GM21423 (cell line): ENCODE results near the gene SYNDIG1L.
"Not testable (repeated sequence)": the region's sequence is repeated elsewhere in the genome, so short reads cannot be mapped to it uniquely, and the experiment has no call there.

Experiments
- ATAC-seq: cut with Tn5 transposase; IDR thresholded peaks from one replicate; pipeline ENCODE4 v1.9.1; 2021; ENCODE audit warnings: mild to moderate bottlenecking, moderate library complexity; ENCODE audit not compliant: unreplicated experiment

SYNDIG1L gene

DNA sequence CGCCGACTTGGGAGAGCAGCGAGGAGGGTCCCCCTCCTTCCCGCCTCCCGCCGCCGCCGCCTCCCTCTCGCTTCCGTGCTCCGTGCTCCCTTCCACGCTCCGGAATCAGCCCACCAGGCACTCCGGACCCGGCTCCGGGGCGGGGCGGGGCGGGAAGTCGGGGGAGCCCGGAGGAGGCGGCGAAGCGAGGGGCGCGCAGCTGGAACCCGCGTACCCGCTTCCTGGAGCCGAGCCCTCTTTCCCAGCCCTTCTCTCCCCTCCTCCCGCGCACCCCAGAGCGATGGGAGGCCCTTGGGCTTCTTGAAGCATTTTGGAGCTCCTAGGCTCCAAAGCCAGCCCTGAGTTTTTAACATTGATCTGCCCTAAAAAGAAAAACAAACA is at the start of gene SYNDIG1L:
SYNDIG1L (minus strand) TSS at position 9 of the 381 bp plus-strand sequence. CDS start 16,466 bp downstream, outside the sequence.
- ATAC-seq: no peak

DNA sequence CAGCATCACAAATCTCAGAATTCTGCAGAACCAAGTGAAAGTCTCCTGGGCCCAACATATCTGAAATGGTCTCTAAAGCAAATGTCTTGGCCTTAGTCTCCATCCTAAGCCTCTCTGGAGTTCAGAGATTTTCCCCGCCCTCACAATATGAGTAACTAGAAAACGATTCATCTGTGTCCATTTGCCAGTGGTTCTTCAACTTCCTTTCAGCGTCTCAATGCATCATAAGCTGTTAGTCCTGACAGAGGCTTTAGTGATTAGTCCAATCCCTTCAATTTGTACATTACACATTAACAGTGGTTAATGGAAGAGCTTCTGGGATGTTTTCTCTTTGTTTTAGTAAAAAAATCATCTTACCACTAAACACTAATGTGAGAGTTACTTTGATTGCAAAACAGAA is 49.7 kb upstream of the SYNDIG1L start:
- ATAC-seq: no peak

DNA sequence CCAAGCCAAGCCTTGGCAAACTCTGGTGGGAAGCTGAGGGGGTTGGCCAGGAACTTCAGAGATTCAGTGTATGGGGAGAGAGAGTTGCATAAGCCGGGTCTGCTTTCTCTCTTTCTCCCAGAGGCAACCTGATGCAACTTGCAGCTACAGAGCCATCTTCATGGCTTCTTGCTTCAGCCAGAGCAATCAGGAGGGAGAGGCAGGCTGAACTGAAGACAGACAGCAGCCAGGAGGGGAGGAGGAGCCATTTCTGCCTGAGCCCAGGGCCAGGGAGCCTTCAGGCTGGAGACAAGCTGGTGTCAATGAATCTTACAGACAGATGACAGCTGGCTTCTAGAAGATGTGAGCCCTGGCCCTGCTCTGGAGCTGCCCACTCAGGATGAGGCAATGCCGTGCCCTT is 48.4 kb upstream of the SYNDIG1L start:
- ATAC-seq: no peak

- ATAC-seq: no peak
Measured at GRCh38 chr14:74472601-74473000, 46.6 kb upstream of the SYNDIG1L start.

DNA sequence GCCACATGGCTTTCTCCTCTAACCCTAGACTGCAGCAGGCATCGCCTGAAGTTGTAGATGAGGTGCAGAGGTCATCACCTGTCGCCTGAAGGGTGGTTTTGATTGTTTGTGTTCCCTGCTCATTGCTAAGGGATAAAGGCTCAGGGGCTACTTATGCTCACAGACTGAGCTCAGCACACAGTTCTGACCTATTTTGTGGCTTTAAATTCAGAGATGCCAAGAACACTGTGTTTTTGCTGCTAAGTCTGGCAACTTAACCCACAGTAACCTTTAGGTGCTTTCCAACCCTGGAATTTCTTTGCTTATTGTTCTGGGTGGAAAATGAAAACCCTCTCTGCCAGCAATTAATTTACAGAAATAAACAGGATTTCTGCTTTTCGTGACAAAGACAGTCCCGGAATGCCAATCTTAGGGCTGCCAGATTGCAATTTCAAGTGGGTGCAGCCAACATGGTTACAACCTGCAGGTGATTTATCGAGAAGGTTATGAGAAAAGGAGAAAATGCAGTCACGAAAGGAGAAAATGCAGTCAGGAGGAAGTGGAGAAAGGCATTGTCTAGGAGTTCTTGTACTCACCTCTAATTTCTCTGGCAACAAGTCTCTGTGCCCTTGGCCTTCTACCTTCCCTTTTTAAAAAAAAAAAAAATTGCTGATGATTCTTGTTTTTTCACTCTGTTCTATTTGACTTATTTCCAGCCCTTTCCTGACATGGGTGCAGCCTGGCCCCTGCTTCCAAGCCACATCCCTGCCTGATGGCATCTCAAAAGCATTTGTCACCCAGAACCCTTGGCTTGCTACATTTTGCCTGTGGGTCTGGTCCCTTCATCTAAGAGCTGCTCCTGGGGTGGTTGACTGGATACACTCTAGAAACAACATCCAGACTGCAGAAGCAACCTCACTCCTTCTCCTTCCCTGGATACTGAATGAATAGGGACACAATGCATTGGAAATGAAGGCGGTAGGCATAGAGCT is 43.8 kb upstream of the SYNDIG1L start:
- no peak for ATAC-seq

DNA sequence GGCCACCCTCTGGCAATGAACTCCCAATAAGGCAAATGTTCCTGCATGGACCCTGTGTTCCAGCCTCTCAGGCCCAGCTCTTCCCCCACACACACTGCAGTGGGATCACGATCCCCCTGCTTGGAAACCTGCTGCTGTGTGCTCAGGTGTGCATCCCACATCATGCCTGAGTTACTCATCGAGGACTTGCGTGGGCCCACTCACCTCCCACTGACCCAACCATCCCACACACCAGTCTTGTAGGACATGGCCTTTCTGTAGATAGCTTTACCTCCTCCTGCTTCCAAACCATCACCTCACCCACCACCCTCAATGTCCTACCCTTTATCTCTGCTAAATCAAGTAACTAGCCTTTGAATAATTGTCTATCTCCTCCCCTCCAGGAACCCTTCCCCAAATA is 42.5 kb upstream of the SYNDIG1L start:
- no peak for ATAC-seq

DNA sequence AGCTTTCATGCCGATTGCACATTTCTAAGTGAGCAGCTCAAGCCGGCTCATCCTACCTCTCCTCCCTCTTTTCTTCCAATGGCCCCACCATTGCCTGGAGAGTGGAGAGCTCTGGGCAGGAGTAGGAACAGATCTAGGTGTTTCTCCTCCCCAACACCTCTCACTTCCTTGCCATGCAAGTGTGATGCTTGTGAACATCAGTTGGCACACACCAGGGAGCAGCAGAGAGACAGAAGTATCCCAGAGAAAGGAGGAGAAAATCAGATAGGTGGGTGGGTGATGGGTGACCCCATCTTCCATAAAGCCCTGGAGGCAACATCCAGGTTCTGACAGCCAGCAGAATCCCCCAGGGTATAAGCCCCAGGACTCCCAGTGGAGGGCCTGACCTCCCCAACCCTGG is 39.3 kb upstream of the SYNDIG1L start:
- ATAC-seq: no peak

DNA sequence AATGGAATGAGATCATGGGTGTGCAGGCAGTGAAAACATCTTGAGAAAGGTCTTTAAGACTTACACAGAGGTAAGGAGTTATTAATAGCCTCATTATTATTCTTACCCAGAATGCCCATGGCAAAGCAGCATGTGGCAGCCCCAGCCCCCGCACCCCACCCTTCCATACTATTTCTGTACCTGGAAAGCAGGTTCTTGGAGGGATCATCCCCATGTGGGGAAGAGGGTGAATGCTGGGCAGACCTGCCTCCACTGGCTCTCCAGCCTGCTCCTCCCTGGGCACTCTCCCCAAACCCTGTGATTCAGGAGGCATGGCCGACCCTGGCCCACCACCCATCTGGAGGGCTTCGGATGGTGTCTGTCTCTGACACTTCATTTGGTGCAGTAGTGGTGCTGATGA is 38.8 kb upstream of the SYNDIG1L start:
- no peak for ATAC-seq

GRCh38 chr14:74463697-74464096 is 37.7 kb upstream of the SYNDIG1L start:
- ATAC-seq: no peak

DNA sequence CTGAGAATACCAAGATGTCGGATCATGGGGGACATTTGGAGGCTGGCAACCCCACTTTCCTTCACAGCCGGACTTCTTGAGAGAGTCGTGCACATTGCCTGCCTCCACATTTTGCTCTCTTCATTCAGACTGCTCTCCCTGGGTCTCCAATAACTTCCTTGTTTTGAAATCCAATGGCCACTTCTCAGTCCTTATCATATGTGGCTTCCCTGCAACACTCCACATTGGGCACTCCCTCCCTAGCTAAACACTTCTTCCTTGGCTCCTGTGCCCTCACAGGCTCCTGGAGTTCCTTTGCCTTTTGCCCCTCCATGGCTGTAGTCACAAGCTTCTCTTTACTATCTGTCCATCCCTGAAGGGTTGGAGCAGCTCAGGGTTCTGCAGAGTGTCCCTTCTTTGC is 37.0 kb upstream of the SYNDIG1L start:
- no peak for ATAC-seq

DNA sequence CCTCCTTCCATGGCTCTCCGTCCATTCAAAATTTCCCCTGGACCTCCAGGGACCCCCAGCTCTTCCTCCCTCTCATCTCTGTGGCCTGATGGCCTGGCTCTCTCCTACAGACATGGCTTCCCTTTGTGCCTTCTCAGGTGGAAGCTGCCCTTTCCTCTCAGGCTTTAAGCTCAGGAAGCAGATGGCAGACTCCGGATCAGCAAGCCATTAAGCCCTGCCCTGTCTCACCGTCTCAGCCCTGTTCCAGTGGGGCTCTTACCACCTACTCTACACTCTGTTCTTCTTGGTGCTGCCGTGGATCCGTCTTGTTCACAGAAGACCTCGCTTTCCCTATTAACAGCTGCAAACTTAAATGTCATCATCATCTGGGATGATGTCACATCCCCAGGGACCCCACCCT is 34.0 kb upstream of the SYNDIG1L start:
- no peak for ATAC-seq

- no peak for ATAC-seq
Measured at GRCh38 chr14:74459289-74459946, 33.4 kb upstream of the SYNDIG1L start.

DNA sequence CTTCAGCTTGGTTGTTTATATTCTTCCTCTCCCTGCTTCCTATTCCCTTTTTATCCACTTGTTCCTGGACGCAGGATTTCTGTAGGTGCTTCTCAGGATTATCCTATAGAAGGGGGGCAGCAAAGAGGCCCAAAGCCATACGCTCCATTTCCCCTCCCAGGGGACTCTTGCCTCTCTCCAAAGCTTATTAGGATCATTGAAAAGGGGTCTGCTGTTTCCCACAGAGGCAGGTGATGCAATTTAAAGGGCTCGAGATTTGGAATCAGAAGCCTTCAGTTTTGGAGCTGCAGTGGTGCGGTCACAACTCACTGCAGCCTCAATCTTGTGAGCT is 31.5 kb upstream of the SYNDIG1L start:
- ATAC-seq: no peak

GRCh38 chr14:74456684-74457564 is 30.9 kb upstream of the SYNDIG1L start:
- ATAC-seq: no peak

GRCh38 chr14:74454397-74454796 is 28.4 kb upstream of the SYNDIG1L start:
- not testable (repeated sequence) for ATAC-seq

DNA sequence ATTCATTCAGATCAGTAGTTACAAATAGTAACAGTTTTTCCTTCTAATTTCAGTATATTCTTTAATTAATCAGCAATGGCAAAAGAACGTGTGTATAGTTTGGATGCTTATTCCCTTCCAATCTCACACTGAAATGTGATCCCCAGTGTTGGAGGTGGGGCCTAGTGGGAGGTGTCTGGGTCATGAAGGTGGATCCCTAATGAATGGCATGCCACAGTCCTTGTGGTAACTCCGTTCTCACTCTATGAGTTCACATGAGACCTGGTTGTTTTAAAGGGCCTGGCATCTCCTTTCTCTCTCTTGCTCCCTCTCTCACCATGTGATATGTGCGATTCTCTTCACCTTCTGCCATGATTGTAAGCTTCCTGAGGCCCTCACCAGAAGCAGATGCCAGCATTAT is 18.9 kb upstream of the SYNDIG1L start:
- no peak for ATAC-seq

DNA sequence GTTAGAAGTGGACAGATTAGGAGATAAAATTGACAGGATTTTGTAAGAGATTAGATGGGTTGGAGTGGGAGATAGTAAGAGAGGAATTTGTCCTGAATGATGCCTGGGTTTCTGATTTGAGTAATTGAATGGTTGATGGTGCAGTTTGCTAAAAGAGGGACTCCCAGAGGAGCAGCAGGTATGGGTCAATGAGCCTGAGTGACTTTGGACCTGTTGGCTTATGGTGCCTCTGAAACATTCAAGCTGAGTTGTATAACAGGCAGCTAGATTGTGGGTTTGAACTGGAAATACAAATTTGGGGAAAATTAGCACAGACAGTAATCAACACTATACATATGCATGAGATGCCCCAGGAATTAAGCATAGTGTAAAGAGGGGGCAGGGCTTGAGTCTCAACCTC is 16.7 kb upstream of the SYNDIG1L start:
- ATAC-seq: no peak

DNA sequence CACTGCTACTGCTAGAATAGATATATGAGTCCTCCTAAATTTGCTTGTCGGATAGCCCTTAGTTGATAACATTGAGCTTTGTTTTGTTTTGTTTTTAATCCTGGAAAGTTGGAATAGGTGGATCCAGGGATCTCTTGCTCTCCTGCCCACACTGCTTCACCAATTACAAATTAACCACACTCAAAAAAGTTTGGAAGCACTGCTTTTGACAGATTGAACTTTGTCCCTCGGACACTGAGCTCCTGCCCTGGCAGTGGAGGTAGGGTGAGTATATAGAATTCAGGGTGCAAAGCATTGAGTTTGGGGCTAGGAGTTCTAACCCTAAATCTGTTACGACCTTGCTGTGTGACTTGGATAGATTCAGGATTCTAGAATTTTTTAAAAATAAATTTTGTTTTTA is 15.1 kb upstream of the SYNDIG1L start:
- ATAC-seq: no peak

- ATAC-seq: no peak
Measured at GRCh38 chr14:74438351-74438915, 12.4 kb upstream of the SYNDIG1L start.

- no peak for ATAC-seq
Measured at GRCh38 chr14:74437496-74438053, 11.6 kb upstream of the SYNDIG1L start.

DNA sequence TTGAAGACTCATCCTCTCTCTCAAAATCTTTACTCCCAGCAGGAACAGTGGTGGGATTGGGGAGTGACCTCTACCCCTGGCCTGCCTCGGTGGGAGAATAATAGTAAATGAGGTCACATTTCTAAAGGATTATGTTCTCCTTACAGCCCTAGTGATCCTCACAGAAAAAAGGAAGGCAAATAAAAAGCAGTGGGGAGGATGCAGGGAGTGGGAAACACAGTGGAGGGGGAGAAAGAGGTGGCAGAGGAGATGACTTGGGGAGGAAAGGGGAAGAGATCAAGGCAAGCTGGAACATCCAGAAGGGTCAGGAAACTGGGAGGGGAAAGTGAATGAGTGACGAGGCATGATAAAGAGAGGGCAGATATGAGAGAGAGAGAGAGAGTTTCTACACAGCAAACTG is 8.3 kb upstream of the SYNDIG1L start:
- no peak for ATAC-seq
